IPS-18c (cell line): Measurements from ENCODE around the gene TENM4.

Experiments used
- H3K4me3 ChIP-seq: 2 replicates; pipeline ENCODE4 v1.7.0; 2013; ENCODE audit warnings: low read depth, mild to moderate bottlenecking, low read length, moderate library complexity; ENCODE audit not compliant: insufficient read depth
- H3K9me3 ChIP-seq: one replicate; pipeline ENCODE4 v1.6.1; 2013; ENCODE audit warnings: mild to moderate bottlenecking, low read length, moderate library complexity; ENCODE audit not compliant: control insufficient read depth, insufficient read depth

Gene TENM4

DNA sequence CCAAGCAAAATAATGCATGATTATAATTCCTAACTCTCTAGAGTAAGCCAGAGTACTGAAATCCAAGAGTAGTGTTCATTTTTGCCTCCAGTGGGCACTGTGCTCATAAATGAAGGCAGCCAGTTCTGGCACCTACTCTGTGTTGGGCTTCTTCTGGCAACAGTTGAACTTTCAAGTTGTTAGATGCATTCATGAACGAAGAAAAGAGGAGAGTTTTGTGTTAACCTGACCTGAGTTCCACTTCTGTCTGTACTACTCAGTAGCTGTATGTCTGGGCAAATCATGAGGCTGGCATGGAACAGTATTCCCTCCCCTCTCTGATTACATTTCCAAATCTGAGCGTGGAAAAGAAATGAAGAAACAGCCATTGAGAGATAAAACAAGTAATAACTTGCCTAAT, 20.3 kb upstream of the TENM4 start:
- no peaks in the 10 kb centered on the region for H3K9me3 ChIP-seq
- no peak overlapping the region for H3K4me3 ChIP-seq

DNA sequence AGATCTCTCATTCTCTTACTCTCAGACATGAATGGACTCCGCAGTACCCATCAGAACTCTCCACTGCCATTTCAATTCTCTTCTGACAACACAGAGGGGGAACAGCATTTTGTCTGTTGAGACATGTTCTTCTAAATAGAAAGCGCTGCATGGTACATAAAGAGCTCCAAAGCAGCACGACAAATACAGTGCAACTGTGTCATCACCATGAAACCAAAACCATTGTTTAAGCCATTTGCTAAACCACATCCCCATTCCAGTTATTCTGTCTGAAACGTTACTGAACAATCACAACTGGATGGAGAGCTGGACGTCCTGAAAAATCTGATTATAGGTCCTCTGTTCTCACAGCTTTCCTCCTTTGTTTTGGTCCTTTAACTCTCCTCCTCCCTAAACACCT, 17.9 kb upstream of the TENM4 start:
- no peak overlapping the region for H3K4me3 ChIP-seq
- no peaks in the 10 kb centered on the region for H3K9me3 ChIP-seq

DNA sequence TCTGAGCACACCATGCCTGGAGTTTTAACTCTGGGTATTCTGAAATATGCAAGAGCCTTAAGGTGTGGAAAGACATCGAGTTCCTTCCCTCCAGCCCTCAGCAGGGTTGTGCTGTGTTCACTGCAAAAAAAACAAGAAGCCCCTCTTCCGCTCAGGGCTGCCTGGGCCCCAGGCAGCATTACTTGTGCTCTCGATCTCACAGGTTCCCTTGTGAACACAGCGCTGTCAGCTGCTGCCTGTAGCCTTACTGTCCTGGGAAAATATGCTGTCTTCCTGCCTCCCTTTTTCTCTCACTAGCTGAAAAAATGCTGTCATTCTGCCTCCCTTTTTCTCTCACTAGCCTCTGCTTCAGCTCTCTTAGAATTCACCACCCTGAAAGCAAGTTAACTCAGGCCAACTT, 15.7 kb upstream of the TENM4 start:
- H3K9me3 ChIP-seq: no peaks in the 10 kb centered on the region
- H3K4me3 ChIP-seq: no peak overlapping the region

DNA sequence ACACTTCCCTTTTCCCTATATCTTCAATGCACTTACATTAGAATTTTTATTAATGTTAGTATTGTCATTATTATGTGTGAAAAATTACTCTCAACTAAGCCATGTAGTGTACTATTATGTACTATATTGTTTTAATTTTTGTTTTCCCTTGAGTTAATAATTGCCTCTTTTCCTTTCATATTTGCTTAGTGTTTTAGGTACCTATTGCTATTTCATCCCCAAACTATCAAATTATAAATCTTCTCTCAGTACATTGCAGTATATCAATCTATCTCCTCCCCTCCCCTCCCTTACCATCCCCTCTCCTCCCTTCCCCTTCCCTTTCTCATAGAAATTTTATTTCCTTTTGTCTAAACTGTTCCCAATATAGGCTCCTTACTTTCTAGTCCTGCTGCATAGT, 12.8 kb upstream of the TENM4 start:
- H3K4me3 ChIP-seq: no peak overlapping the region
- H3K9me3 ChIP-seq: no peaks in the 10 kb centered on the region

DNA sequence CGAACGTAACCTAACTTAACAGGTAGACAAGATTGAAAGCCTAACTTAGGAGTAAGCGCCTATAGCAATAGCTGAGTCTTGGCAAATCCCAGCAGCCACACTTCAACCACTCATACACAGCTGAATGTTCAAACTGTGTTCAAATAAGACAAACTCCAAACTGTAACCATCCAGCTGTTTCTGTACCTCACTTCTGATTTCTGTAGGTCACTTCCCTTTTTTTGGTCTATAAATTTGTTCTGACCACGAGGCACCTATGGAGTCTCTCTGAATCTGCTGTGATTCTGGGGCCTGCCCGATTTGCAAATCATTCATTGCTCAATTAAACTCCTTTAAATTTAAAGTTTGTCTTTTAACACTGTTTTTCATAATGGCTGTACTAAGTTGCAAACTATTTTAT, 8.2 kb upstream of the TENM4 start:
- Histone ChIP-seq H3K9me3 (no peaks in the 10 kb centered on the region), H3K4me3 (no peak overlapping the region)

DNA sequence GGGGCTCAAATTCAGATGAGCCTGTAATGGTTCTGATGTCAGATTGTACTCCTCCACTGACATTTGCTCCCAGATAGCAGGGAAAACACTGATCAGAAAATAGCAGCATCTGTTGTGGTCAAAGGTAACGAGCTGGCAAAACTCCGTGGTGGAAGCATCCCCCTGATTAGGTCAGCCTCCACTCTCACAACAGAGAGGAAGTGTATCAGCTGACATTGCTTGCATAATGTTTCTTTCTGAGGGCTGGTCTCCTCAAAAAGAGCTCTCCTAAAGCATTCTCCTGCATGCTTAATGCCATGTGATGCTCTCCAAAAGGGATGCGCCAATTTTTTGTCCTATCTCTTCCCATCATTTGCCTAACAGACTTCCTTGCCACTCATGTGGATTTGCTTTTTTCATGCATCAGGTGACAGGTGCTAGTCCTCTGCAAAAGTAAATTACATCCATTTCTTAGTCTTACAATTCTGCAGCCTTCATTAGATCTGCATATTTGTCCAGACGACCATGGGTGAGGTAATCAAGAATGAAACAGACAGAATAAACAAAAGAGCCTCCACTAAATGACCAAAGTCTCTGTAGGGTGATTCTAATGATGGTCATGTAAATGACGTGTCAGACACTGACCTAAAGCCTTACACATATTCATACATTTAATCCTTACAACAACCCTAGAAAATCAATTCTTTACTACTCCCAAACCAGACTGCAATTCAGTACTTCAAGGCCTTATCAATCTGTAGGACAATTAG, 6.4 kb upstream of the TENM4 start:
- Histone ChIP-seq H3K4me3 (no peak overlapping the region), H3K9me3 (no peaks in the 10 kb centered on the region)

DNA sequence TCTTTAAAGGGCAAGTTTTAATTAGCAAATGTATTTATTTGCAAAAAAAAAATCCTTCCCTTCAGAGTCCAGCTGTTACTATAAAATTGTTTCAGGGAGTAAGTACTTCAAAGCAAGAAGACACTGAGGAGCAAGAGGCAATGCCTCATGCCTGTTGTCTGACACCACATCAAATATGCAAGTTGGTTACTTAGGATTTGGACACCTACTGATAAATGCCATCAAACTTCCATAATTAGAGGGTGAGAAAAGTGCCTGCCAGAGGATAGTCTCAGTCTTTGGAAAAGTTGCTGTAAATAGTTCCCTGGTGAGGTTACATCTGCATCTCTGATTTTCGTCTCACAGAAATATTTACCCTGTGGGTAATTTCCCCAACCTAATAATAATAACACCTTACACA, 4.1 kb upstream of the TENM4 start:
- Histone ChIP-seq H3K4me3 (no peak overlapping the region), H3K9me3 (no peaks in the 10 kb centered on the region)

DNA sequence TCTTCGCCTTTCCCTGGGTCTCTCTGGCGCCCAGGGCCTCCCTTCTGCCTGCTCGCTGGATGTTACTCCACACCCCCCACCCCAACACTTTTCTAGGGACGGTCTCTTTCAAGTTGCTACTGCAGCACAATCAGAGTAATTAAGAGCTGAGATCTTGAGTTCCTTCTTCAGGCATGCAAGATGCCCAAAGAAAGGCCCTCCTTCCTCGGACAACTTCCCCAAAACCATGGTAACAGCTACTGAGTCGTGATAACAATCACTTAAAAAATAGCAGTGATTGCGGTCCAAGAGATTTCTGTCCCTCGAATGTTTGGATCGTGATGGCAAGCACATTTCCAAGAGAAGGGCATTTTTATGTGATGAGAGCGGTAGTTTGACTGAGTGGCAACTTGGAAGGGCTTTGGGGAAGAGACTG, 638 bp upstream of the TENM4 start:
- Histone ChIP-seq H3K4me3 (peak overlapping the region; percentile 77), H3K9me3 (no peaks in the 10 kb centered on the region)

DNA sequence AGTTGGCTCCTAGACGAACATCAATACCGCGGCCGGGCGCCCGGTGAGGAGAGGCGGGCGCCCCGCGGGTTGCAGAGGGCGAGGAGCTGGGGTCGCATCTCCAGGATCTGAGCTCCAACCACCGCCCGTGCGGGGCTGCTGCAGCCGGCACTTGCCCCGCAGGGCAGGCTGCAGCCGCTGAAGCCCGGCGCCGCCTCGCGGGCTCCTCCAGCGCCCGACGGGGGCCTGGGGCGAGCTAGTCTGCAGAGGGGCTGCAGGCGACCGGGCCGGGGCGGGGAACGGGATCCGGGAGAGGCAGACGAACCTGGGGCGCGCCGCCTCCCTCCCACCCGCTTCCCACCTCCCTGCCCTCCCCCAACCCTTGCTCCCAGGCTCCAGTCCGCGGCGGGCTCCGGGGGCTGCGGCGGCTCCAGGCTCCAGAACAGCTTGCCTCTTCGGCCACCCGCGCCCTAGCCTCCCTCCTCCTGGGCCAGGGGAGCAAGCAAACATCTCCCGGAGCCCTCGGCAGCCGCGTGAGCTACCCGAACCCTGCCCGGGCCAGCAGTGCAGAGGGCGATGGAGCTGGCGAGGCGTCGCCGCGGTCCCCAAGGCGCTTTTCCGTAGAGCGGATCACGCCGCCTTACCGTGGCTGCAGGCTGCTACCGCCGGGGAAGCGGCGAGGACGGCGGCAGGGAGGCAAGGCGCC, 802 bp downstream of the TENM4 start:
- Histone ChIP-seq H3K4me3 (peak overlapping the region; percentile 77), H3K9me3 (no peaks in the 10 kb centered on the region)

DNA sequence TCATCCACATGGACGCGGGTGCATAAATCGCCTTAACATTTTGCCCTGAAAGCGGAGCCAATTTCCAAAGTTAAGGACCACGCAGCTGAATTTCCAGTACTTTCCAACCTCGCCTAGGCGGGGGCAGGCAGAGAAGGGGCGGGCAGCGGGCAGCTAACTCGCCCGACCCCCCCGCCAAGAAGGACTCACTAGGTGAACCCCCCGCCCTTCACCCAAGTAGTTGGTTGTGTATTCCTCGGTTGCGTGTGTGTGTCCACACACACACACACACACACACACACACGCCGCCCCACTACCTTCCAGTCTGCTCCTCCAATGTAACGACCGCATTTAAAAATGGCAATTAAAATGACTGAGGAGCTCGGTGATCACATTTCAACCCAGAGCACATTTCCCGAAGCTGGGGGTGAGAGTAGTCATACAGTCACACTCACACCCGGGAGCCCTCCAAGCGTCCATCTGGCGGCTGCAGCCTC, 1.4 kb downstream of the TENM4 start:
- Histone ChIP-seq H3K9me3 (no peaks in the 10 kb centered on the region), H3K4me3 (peak overlapping the region; percentile 77)

DNA sequence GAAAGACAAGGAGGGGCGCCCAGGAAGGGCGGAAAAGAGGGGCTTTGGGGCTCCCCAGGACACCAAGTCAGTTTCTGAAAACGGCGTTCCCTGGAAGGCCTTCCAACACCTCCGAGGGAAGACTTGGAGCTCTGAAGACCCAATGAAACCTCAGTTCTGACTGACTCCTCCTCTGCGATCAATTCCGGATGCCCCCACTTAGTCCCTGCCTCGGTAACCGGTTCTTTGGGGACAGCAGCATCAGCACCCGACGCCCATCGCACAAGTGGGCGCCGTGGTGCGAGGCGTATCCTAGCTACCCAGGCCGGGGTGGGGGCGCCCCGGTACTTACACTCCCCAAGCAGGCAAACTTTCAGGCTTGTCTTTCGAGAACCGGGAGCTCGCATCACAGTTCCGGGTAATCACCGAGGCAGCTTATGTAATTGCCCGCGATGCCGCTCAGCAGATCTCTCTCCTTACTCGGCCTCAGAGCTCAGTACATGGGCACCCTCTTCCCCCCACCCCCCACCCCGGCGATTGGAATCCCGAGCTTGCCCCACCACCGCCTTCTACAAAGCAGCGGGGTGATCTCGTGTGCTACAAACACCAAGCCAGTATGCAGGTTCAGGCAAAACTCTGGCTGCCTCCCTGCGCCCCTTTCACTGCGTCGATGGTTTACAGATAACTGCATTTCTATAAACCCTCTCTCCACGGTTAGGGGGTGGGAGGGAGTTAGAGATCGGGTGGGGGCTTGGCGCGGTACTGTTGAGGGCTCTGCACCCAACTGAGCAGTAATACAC, 2.0 kb downstream of the TENM4 start:
- Histone ChIP-seq H3K9me3 (no peaks in the 10 kb centered on the region), H3K4me3 (peak overlapping the region; percentile 77)

DNA sequence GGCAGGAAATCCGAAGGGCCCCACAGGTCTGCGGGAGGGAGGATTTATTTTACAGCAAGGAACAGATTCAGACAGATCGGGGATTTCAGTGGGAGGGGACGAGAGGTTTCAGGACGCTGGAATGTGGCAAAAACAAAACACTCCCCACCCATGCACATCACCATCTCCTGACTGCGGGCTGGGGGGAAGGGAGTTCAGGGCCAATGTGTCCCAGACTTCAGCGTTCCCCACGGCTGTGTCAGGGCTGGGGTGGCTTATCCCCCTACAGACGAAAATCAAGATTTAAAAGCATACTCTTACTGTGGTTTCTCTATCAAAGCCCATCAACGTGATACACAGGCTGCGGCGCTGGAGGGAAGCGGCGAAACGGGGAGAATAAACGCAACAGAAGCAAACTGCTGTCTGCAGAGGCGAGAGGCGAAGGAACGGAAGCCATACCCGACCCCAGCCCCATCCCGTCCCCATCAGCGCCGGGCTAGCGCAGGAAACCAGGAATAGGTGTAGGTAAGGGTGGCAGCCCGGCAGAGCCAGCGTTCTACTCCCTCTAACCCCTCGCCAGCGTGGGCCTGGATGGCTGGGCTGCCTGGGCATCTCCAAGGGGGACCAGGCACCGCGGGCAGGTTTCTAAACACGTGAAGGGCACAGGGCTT, 2.7 kb downstream of the TENM4 start:
- Histone ChIP-seq H3K9me3 (no peaks in the 10 kb centered on the region), H3K4me3 (peak overlapping the region; percentile 77)

DNA sequence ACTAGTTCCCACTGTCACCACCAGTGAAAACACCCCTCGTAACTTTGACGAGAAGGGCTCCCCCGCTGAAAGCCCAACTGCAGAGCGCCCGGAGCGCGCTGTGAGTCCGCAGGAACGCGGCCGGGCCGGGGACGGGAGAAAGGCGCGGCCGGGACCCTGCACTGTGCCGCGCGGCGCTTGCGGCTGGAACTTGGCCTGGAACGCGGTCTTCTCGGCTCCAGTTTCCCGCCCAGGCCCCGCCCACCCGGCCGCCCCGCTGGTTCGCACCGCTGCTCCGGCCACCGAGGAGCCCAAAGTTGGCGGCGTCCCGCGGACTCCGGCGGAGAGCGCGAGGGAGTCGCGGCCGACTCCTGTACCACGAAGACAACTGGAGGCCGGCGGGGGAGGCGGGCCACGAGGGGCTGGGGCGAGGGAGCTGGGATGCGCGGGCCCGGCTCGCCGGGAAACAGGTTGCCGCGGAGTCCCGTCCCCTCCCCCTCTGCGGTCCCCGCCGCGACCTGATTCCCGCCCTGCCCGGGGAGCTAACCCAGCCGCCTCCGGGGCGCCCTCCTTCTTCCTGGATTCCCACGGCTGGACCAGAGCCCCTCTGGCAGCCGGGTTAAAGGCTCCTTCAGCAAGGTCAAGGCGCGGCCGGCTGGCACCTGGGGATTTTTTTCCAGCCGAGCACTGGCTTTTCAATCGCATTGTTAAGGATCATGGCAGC, 3.4 kb downstream of the TENM4 start:
- Histone ChIP-seq H3K4me3 (peak overlapping the region; percentile 77; the same call in 1 of the 2 replicates), H3K9me3 (no peaks in the 10 kb centered on the region)

DNA sequence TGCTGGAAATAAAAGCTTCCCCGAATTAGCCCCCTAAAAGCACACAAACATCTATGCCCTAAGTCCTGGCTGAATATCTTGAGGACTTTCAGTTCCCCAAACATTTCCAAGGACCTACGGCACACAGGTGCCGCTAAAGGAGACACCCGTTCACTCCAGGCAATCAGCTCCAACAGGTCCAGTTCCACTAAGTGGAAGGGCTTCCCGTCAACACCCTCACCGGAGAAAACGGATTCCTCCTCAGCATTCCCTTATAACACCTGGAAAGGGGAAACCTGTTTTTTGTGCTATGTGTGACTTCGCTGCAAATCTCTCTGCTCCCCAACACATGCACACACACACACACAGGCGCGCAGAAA, 3.9 kb downstream of the TENM4 start:
- peak overlapping the region; percentile 77 for H3K4me3 ChIP-seq
- H3K9me3 ChIP-seq: no peaks in the 10 kb centered on the region

DNA sequence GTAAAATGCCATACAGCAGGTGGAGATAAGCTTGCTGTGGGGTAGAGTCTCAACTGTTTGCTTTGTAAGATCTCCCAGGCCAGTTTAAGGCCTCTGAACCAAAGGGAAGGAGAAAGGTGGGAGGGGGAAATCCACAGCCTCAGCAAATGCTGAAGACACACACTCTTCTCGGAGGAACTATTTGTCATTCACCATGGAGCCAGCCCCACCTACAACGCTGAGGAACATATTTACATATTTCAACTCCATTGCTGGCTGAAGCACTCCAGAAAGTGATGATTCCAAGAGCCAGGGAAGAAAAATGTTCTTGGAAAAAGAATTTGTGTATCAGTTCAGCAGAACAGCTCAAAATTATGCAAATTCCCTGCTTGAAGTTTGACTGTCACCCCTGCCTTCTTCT, 6.5 kb downstream of the TENM4 start:
- Histone ChIP-seq H3K4me3 (no peak overlapping the region), H3K9me3 (no peaks in the 10 kb centered on the region)

DNA sequence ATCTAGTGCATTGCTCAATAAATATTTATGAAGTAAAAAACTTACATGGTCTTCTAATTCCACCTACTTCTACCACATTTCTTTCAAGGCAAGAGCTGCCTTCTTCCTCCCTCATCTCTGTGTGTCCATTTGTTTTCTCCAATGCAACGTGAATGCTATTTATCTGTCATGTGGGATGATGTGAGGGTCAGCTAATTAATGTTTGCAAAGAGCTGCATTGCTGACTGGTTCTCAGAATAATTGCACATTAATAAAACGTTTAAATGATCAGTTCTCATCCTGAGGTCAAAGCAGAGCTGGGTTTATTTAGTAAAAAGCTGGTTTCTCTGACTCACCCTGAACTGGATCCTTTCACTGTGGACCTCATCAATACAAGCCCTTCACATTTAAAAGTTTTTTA, 8.7 kb downstream of the TENM4 start:
- Histone ChIP-seq H3K9me3 (no peaks in the 10 kb centered on the region), H3K4me3 (no peak overlapping the region)

DNA sequence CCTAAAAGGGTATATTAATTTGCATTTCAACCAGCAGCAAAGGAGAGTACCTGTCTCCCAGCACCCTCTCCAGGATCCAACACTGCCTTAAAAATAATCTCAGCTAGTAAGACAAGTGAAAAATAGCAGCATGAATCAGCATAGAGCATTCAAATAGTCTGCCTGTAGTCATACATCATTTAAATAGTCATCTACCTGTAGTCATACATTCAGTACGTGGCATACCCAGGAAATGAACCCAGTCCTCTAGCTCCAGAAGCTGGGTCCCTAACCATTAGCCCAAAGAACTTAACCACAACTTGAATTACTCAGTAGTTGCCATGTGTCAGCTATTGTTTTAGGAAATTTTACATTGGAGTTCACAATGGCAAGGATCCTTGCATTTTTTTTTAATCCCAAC, 9.3 kb downstream of the TENM4 start:
- Histone ChIP-seq H3K4me3 (no peak overlapping the region), H3K9me3 (no peaks in the 10 kb centered on the region)
